ENCODE measurements around the gene KCTD16.

DNA sequence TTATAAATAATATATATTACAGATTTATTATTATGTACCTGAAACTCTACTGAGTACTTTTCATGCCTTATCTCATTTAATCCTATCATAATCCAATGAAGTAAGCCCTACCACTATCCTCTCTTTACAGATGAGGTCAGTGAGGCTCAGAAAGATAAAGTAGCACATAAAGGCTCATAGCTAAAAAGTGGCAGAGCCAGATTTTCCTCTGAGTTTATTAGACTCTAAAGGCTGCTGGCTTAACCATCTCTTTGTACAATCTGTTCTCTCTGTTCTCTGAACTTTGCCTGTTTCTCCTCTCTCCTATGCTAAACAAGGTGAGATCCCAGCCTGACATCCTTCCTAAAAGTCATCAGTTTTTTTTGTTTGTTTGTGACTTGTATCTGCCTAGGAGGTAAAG is 311.2 kb downstream of the KCTD16 start:
- TF ChIP-seq, protein P1, sequence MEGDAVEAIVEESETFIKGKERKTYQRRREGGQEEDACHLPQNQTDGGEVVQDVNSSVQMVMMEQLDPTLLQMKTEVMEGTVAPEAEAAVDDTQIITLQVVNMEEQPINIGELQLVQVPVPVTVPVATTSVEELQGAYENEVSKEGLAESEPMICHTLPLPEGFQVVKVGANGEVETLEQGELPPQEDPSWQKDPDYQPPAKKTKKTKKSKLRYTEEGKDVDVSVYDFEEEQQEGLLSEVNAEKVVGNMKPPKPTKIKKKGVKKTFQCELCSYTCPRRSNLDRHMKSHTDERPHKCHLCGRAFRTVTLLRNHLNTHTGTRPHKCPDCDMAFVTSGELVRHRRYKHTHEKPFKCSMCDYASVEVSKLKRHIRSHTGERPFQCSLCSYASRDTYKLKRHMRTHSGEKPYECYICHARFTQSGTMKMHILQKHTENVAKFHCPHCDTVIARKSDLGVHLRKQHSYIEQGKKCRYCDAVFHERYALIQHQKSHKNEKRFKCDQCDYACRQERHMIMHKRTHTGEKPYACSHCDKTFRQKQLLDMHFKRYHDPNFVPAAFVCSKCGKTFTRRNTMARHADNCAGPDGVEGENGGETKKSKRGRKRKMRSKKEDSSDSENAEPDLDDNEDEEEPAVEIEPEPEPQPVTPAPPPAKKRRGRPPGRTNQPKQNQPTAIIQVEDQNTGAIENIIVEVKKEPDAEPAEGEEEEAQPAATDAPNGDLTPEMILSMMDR (IDR thresholded peaks at IDR 0.05; ENCODE audit: insufficient read depth, low read depth, low read length): no peak
- TF ChIP-seq EZH2 (IDR thresholded peaks at IDR 0.05; ENCODE audit: insufficient read depth, low read length): no peak
